HEK293T (cell line): Measurements from ENCODE around the gene SHF.

Experiments used
- CTCF ChIA-PET: fragments of 350-600 bp; formaldehyde crosslinking; extraction: SDS; loops from one replicate; lab custom pipeline; 2021; ENCODE audit warnings: antibody characterized with exemption, inconsistent platforms; lab: Yijun Ruan, JAX
- POLR2A ChIA-PET: fragments of 350-600 bp; formaldehyde crosslinking; extraction: SDS; loops from one replicate; lab custom pipeline; 2020; ENCODE audit warnings: antibody characterized with exemption, inconsistent platforms; lab: Yijun Ruan, JAX
- DNase-seq: peaks from one replicate; pipeline ENCODE4 v3.0.0; 2012; ENCODE audit warnings: mixed read lengths; ENCODE audit errors: extremely low spot score
- ARNT ChIP-seq: fragments of 450-650 bp; IDR thresholded peaks from 2 replicates; pipeline ENCODE4 v1.6.1; 2017; ENCODE audit warnings: mild to moderate bottlenecking
- BHLHE40 ChIP-seq: fragments of 450-650 bp; IDR thresholded peaks from 2 replicates; pipeline ENCODE4 v1.6.1; 2016; ENCODE audit warnings: mild to moderate bottlenecking, moderate library complexity, borderline replicate concordance
- CTBP1 ChIP-seq: fragments of 450-650 bp; IDR thresholded peaks from 2 replicates; pipeline ENCODE4 v1.6.1; 2016; ENCODE audit warnings: borderline replicate concordance
- ELF4 ChIP-seq: fragments of 450-650 bp; IDR thresholded peaks from 2 replicates; pipeline ENCODE4 v1.6.1; 2017; ENCODE audit warnings: antibody characterized with exemption
- FOXA1 ChIP-seq: fragments of 450-650 bp; IDR thresholded peaks from 2 replicates; pipeline ENCODE4 v1.6.1; 2016; ENCODE audit warnings: mild to moderate bottlenecking
- FOXK2 ChIP-seq: fragments of 450-650 bp; IDR thresholded peaks from 2 replicates; pipeline ENCODE4 v1.6.1; 2016; ENCODE audit warnings: mild to moderate bottlenecking
- FOXM1 ChIP-seq: fragments of 450-650 bp; IDR thresholded peaks from 2 replicates; pipeline ENCODE4 v1.6.1; 2017; ENCODE audit warnings: mild to moderate bottlenecking, borderline replicate concordance
- HDGF ChIP-seq: fragments of 450-650 bp; IDR thresholded peaks from 2 replicates; pipeline ENCODE4 v1.6.1; 2017; ENCODE audit warnings: antibody characterized with exemption, borderline replicate concordance
- L3MBTL2 ChIP-seq: fragments of 450-650 bp; conservative IDR thresholded peaks from 2 replicates; pipeline ENCODE4 v1.6.1; 2016; ENCODE audit warnings: mild to moderate bottlenecking
- LEF1 ChIP-seq: fragments of 450-650 bp; IDR thresholded peaks from 2 replicates; pipeline ENCODE4 v1.6.1; 2017; ENCODE audit warnings: mild to moderate bottlenecking, borderline replicate concordance
- NFRKB ChIP-seq: fragments of 450-650 bp; IDR thresholded peaks from 2 replicates; pipeline ENCODE4 v1.6.1; 2016; ENCODE audit warnings: mild to moderate bottlenecking, moderate library complexity
- PKNOX1 ChIP-seq: fragments of 450-650 bp; IDR thresholded peaks from 2 replicates; pipeline ENCODE4 v1.6.1; 2016
- SP1 ChIP-seq: fragments of 450-650 bp; IDR thresholded peaks from 2 replicates; pipeline ENCODE4 v1.6.1; 2017
- SUZ12 ChIP-seq: fragments of 450-650 bp; IDR thresholded peaks from 2 replicates; pipeline ENCODE4 v1.6.1; 2016; ENCODE audit warnings: mild to moderate bottlenecking
- TARDBP ChIP-seq: fragments of 450-650 bp; IDR thresholded peaks from 2 replicates; pipeline ENCODE4 v1.6.1; 2016
- ZNF384 ChIP-seq: fragments of 450-650 bp; IDR thresholded peaks from 2 replicates; pipeline ENCODE4 v1.6.1; 2016

The SHF gene

DNA sequence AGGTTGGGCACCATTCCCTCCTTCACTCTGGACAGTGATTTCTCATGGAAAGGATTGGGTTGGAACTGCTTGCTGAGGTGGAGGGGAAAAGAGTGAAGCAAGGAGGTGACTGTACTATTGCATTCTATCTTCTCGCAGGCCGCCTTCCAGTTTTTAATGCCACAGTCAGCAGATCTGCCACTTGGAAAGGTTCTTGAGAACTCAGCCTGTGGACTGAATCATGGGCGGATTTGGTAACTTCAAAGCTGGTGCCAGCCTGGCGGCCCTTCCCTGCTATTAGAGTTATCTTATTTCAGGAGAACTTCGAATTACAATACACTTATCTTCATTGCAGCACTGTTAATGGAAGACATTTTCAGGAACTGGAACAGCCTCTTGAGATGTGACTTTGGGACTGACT, 41.2 kb upstream of the SHF start:
- TF ChIP-seq PKNOX1 (no peak), BHLHE40 (no peak), SUZ12 (no peak), ZNF384 (no peak), SP1 (no peak), FOXA1 (no peak), FOXK2 (no peak), CTBP1 (no peak), ELF4 (no peak), FOXM1 (no peak), LEF1 (no peak), ARNT (no peak), L3MBTL2 (no peak), TARDBP (no peak)
- DNase-seq: no peak
- ChIA-PET POLR2A (interaction anchor here (0.7 kb wide), 1 partner anchor 257 kb away, joined by 3 read pairs; no protein-coding TSS in a partner anchor), CTCF (no interaction called here)

DNA sequence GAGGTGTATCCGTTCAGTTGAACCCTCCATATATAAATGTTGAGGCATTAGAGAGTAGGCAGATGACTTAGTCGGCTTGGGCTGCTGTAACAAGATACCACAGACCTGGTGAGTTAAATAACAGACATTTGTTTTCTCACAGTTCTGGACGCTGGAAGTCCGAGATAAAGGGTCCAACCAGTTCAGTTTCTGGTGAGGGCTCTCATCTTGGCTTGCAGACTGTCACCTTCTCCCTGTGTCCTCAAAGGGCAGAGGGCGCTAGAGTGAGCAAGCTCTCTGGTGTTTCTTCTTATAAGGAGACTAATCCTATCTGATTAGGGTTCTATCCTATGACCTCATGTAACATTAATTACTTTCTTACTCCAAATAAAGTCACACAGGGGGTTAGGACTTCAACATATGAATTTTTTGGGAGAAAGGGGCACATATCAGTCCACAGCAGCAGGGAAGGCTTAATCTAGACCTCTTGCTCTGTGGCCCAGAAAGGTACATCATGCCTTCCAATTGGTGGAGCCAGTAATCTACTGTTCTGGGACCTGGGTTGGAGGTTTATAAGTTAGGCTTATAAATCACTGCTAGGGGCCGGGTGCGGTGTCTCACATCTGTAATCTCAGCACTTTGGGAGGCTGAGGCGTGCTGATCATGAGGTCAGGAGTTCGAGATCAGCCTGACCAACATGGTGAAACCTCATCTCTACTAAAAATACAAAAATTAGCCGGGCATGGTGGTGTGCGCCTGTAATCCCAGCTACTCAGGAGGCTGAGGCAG, 37.9 kb upstream of the SHF start:
- no peak for DNase-seq
- TF ChIP-seq LEF1 (no peak), FOXK2 (no peak), ZNF384 (no peak), ARNT (no peak), CTBP1 (no peak), SUZ12 (no peak), SP1 (no peak), PKNOX1 (no peak)
- CTCF ChIA-PET: no interaction called here
- POLR2A ChIA-PET: no interaction called here

GRCh38 chr15:45224621-45225217, 37.0 kb upstream of the SHF start:
- TF ChIP-seq HDGF (no peak), ZNF384 (no peak)
- CTCF ChIA-PET: interaction anchor here (0.9 kb wide), 1 partner anchor 11 kb away, joined by 4 read pairs; no protein-coding TSS in a partner anchor
- POLR2A ChIA-PET: no interaction called here
- no peak for DNase-seq

DNA sequence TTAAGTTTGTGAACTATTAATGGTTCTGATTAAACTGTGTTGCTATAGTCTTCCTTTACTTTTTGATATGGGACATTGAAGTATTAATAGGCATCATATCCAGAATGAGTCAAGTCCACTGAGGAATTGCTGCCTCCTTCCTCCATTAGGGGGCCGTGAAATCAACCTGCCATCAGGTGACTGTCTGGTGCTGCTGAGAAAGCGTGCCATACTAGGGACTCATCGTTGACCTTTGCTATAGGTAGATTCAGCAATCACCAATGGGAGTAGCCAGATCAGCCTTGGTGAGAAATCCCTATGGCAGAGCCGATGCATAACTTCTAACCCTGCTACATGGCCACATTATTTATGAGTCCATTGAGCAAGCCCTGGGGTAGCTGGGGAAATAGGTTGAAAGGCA, 34.2 kb upstream of the SHF start:
- DNase-seq: no peak
- TF ChIP-seq ARNT: no peak
- TF ChIP-seq BHLHE40: no peak
- ChIA-PET CTCF (no interaction called here), POLR2A (no interaction called here)

GRCh38 chr15:45221053-45221599, 33.4 kb upstream of the SHF start:
- TF ChIP-seq ELF4 (no peak), HDGF (no peak), L3MBTL2 (no peak), FOXM1 (no peak), TARDBP (no peak), LEF1 (no peak), ARNT (no peak), NFRKB (no peak), FOXA1 (no peak)
- POLR2A ChIA-PET: no interaction called here
- no peak for DNase-seq
- CTCF ChIA-PET: no interaction called here

DNA sequence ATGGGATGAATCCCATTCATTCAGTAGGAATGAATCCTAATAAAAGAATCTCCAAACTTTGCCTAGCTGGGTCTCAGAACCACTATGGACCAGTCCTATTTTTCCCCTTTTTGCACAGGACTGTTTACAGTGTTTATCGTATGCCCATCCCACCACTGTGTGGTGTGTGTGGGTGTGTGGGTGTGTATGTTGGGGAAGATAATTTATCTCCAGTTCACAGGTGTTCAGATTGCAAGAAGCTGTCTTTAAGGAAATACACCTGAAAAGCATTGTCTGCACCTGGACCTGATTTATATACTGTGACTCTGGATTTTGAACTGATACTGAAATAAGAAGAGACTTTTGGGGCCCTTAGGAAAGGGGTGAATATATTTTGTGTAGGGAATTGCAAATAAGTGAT, 24.7 kb upstream of the SHF start:
- ChIA-PET CTCF (no interaction called here), POLR2A (interaction anchor here (1.1 to 1.2 kb wide), 2 partner anchors 12 to 66 kb away, joined by 3 to 4 read pairs; no protein-coding TSS in a partner anchor)
- TF ChIP-seq ELF4 (no peak), HDGF (no peak), BHLHE40 (no peak), ARNT (no peak), SUZ12 (no peak), ZNF384 (no peak), LEF1 (no peak), PKNOX1 (no peak), FOXM1 (no peak), CTBP1 (no peak), FOXK2 (no peak), L3MBTL2 (no peak), FOXA1 (no peak), TARDBP (no peak)
- no peak for DNase-seq
